Fibroblast of villous mesenchyme (primary cell): ENCODE results near the gene SLC45A1. TPM values are rescaled to one million over a fixed set of nuclear protein-coding genes. Genes with fewer than 3 reads are reported as not detected.
"Not testable (repeated sequence)": the region's sequence is repeated elsewhere in the genome, so short reads cannot be mapped to it uniquely, and the experiment has no call there.

Experiments
- DNase-seq: peaks from one replicate; pipeline ENCODE4 v3.0.0-alpha.2; 2010; ENCODE audit warnings: low read depth
- H3K4me3 ChIP-seq: 2 replicates; pipeline ENCODE4 v1.5.1; 2011; ENCODE audit warnings: low read depth, mild to moderate bottlenecking, low read length
- CTCF ChIP-seq: IDR thresholded peaks from 2 replicates; pipeline ENCODE4 v1.5.1; 2012; ENCODE audit warnings: low read depth, mild to moderate bottlenecking, low read length; ENCODE audit not compliant: insufficient read depth
- total RNA-seq: library from RNA; depleted of rRNA; stranded (reverse); fragments of >200 nt; gene quantifications from 2 replicates; pipeline ENCODE4 v1.2.3, GENCODE V29; 2012

The SLC45A1 gene
- total RNA-seq, 1 donor: 0.86 TPM

GRCh38 chr1:8374812-8375211 lies 56.9 kb downstream of the SLC45A1 start:
- no peak overlapping the region for H3K4me3 ChIP-seq
- no peak for DNase-seq
- TF ChIP-seq CTCF: peak; percentile 52

GRCh38 chr1:8376358-8376840 lies 58.5 kb downstream of the SLC45A1 start:
- no peak for TF ChIP-seq CTCF
- no peak for DNase-seq
- H3K4me3 ChIP-seq: no peak overlapping the region

- no peak for TF ChIP-seq CTCF
- peak overlapping the region; percentile 10 for H3K4me3 ChIP-seq
- peak; percentile 54 for DNase-seq
These were observed 59.5 kb downstream of the SLC45A1 start for GRCh38 chr1:8377271-8377981.

GRCh38 chr1:8378178-8378577 lies 60.3 kb downstream of the SLC45A1 start:
- DNase-seq: peak; percentile 86
- no peak overlapping the region for H3K4me3 ChIP-seq
- no peak for TF ChIP-seq CTCF

GRCh38 chr1:8378981-8379470 lies 61.1 kb downstream of the SLC45A1 start:
- DNase-seq: no peak
- no peak for TF ChIP-seq CTCF

GRCh38 chr1:8379513-8380186 lies 61.7 kb downstream of the SLC45A1 start:
- peak; percentile 29 for TF ChIP-seq CTCF
- no peak for DNase-seq
- H3K4me3 ChIP-seq: no peak overlapping the region

More at GRCh38 chr1:8378981-8379470, 61.1 kb downstream of the SLC45A1 start:
- no peak overlapping the region for H3K4me3 ChIP-seq

- H3K4me3 ChIP-seq, DNase-seq: not testable (repeated sequence)
These were observed 62.4 kb downstream of the SLC45A1 start for GRCh38 chr1:8380310-8380709.
